ENCODE measurements around the gene LANCL1.
"Not testable (repeated sequence)": the region's sequence is repeated elsewhere in the genome, so short reads cannot be mapped to it uniquely, and the experiment has no call there.

Gene LANCL1

DNA sequence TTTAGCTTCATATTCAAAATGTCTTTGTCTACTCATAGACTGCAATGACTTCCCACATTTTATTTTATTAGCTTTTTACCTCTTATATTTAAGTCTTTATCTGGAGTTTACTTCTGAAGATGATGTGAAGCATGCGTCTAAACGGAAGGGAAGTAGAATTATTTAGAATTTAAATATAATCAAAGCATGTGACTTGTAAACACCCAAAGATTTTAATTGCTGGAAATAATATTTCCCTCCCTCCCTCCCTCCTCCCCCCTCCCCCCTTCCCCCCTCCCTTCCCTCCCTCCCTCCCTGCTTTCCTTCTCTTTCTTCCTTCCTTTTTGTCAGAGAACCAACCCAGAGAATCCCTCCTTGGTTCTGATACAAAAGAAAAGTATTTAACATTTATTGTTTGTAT is 2.1 kb upstream of the LANCL1 start:
- Mint-ChIP-seq H3K9me3 (peaks cover 3% of the 10 kb centered on the region), H3K36me3 (ENCODE audit: low read depth) (peaks cover 4% of the 10 kb centered on the region), H3K27ac (no peak overlapping the region), H3K27me3 (ENCODE audit: low read depth) (peaks cover 4% of the 10 kb centered on the region), H3K4me1 (ENCODE audit: low read depth) (peaks cover 34% of the 10 kb centered on the region), H3K4me3 (no peak overlapping the region)

DNA sequence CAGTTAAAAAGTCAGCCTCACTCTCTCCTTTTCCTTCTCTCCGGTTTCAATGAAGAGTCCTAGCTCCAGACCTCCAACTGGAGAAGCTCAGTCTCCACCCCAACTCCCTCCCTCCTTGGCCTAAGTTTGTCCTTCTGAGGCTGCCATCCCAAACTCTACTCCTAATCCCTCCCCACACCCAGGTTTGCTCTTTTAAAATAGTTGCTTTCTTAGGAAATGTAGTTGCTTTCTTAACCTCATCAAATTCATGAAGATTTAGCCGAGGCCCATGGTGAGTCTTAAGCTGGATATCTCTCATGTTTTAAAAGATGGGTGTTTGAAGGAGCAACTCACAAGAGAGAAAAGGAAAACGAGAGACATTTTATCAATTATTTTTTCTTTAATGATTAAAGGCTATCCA is 937 bp upstream of the LANCL1 start:
- peaks cover 35% of the 10 kb centered on the region for H3K4me1 Mint-ChIP-seq (ENCODE audit: low read depth)

GRCh38 chr2:210475706-210476105 is 853 bp downstream of the LANCL1 start:
- Mint-ChIP-seq H3K4me1 (ENCODE audit: low read depth) (peaks cover 35% of the 10 kb centered on the region), H3K9me3 (no peaks in the 10 kb centered on the region), H3K27ac (no peak overlapping the region), H3K27me3 (ENCODE audit: low read depth) (no peaks in the 10 kb centered on the region), H3K36me3 (ENCODE audit: low read depth) (peaks cover 13% of the 10 kb centered on the region), H3K4me3 (peak overlapping the region; percentile 68)

More for the DNA sequence above, 937 bp upstream of the LANCL1 start:
- Mint-ChIP-seq H3K27ac (peak overlapping the region; percentile 72), H3K36me3 (ENCODE audit: low read depth) (peaks cover 6% of the 10 kb centered on the region), H3K27me3 (ENCODE audit: low read depth) (no peaks in the 10 kb centered on the region), H3K9me3 (no peaks in the 10 kb centered on the region), H3K4me3 (peak overlapping the region; percentile 97)

- Mint-ChIP-seq H3K36me3 (ENCODE audit: low read depth) (peaks cover 17% of the 10 kb centered on the region), H3K4me3 (peak overlapping the region; percentile 40), H3K4me1 (ENCODE audit: low read depth) (peaks cover 28% of the 10 kb centered on the region)
Observed at GRCh38 chr2:210474776-210475175, 1.8 kb downstream of the LANCL1 start.

GRCh38 chr2:210461401-210461800 is 15.2 kb downstream of the LANCL1 start:
- no peaks in the 10 kb centered on the region for H3K27me3 Mint-ChIP-seq (ENCODE audit: low read depth)
- no peak overlapping the region for H3K4me3 Mint-ChIP-seq
- H3K27ac Mint-ChIP-seq, result no peak overlapping the region
- peaks cover 31% of the 10 kb centered on the region for H3K36me3 Mint-ChIP-seq (ENCODE audit: low read depth)
- no peaks in the 10 kb centered on the region for H3K9me3 Mint-ChIP-seq
- H3K4me1 Mint-ChIP-seq (ENCODE audit: low read depth), result no peaks in the 10 kb centered on the region

More at GRCh38 chr2:210474776-210475175, 1.8 kb downstream of the LANCL1 start:
- Mint-ChIP-seq H3K27ac (peak overlapping the region; percentile 34), H3K27me3 (ENCODE audit: low read depth) (no peaks in the 10 kb centered on the region), H3K9me3 (no peaks in the 10 kb centered on the region)

DNA sequence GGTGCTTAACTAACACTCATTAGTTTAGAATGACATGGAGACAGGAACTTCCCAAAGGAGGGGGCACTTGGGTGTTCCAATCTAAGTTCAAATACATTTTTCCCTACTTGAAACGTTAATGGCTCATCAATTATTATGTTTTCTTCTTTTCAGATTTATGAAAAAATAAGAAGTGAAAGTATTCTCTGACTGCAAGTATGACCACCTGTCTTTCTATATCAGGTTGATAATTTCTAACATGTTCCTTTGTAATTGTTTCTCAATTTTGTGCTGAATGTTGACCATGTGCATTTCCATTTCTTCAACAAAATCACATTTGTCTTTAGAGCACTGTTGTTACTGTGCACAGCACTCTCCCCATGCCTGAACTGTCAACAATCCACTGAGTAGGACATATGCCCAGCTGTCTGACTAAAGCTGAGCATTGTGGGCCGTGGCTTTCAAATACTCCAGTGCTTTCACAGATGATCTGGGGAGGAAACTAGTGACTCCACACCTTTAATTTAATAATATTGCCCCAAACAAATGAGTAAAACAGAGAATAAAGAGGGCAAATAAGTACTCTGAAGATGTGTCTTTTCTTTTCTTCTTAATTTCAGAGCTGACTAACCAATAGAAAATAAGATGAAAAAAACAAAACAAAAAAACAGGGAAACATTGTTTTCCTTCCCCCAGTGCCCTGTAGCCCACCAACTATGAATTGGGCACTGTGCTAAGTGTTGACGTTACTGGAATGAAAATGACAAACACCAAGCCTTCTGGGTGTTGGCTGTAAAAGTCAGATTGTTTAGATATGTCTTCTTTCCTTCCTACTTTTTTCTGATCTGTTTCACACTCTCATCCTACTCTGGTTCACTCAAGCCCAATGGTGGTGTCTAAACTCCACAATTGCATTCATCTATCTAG is 16.0 kb downstream of the LANCL1 start:
- Mint-ChIP-seq H3K27ac (no peak overlapping the region), H3K4me3 (no peak overlapping the region)

GRCh38 chr2:210459880-210460279 is 16.7 kb downstream of the LANCL1 start:
- no peak overlapping the region for H3K4me3 Mint-ChIP-seq
- H3K27me3 Mint-ChIP-seq (ENCODE audit: low read depth), result no peaks in the 10 kb centered on the region
- H3K4me1 Mint-ChIP-seq (ENCODE audit: low read depth), result no peaks in the 10 kb centered on the region
- no peak overlapping the region for H3K27ac Mint-ChIP-seq
- H3K36me3 Mint-ChIP-seq (ENCODE audit: low read depth), result peaks cover 24% of the 10 kb centered on the region
- H3K9me3 Mint-ChIP-seq, result no peaks in the 10 kb centered on the region

More for the DNA sequence above, 16.0 kb downstream of the LANCL1 start:
- H3K9me3 Mint-ChIP-seq, result no peaks in the 10 kb centered on the region
- peaks cover 28% of the 10 kb centered on the region for H3K36me3 Mint-ChIP-seq (ENCODE audit: low read depth)
- no peaks in the 10 kb centered on the region for H3K4me1 Mint-ChIP-seq (ENCODE audit: low read depth)
- no peaks in the 10 kb centered on the region for H3K27me3 Mint-ChIP-seq (ENCODE audit: low read depth)

DNA sequence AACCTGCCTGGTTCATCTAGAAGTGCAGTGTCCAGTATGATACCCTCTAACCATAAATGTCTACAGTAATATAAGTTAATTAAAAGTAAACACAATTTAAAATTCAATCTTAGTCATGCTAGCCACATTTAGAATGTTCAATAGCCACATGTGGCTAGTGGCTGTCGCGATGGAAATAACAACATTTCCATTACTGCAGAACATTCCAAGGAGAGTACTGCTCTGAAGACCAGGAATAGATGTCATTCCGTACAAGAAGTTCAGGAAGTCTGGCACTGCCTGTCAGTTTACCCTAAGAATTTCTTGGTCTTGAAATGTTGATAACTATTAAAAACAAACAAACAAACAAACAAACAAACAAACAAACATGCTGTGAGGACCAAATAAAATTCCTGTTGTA is 17.2 kb downstream of the LANCL1 start:
- Mint-ChIP-seq H3K4me3 (no peak overlapping the region), H3K36me3 (ENCODE audit: low read depth) (peaks cover 27% of the 10 kb centered on the region), H3K27ac (no peak overlapping the region)

DNA sequence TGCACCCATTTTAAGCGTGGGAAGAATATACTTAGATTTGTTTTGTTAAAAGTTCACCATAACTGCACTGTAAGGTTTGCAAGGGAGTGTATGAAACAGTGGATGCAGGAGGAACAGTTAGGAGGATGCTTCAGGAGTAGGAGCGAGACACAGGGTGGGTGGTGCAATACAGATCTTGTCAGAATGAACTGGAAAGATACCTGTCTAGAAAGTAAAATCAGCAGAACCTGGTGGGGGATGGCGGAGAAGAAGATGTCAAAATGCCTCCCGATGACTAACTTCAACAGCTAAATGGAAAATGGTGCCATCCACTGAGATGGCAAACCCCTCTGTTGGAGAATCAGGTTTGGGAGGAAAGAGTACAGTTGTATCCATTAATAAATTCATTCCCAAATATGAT is 18.2 kb downstream of the LANCL1 start:
- Mint-ChIP-seq H3K9me3 (no peaks in the 10 kb centered on the region), H3K36me3 (ENCODE audit: low read depth) (peaks cover 32% of the 10 kb centered on the region), H3K27ac (no peak overlapping the region), H3K4me3 (no peak overlapping the region), H3K27me3 (ENCODE audit: low read depth) (no peaks in the 10 kb centered on the region), H3K4me1 (ENCODE audit: low read depth) (no peaks in the 10 kb centered on the region)

More for the DNA sequence above, 17.2 kb downstream of the LANCL1 start:
- no peaks in the 10 kb centered on the region for H3K27me3 Mint-ChIP-seq (ENCODE audit: low read depth)
- H3K4me1 Mint-ChIP-seq (ENCODE audit: low read depth), result no peaks in the 10 kb centered on the region
- H3K9me3 Mint-ChIP-seq, result no peaks in the 10 kb centered on the region

DNA sequence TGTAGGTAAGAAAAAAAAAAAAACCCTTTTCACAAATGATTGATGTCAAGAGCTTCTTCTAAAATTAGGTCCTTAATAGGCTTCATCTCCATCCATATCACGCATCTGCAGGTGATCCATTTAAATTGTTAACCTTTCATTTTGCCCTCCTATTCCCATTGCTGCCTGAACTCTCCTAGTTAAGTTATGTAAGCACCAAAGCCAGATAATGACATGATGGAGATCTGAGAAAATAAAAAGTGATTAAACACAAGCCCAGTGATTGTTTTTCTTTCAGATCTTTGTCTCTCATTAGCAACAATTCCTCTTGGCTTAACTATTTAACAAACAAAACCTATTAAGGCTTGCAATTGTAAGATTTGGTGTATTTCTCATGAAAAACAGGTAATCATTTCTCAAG is 20.0 kb downstream of the LANCL1 start:
- Mint-ChIP-seq H3K9me3 (no peaks in the 10 kb centered on the region), H3K4me3 (no peak overlapping the region), H3K4me1 (ENCODE audit: low read depth) (no peaks in the 10 kb centered on the region), H3K27ac (no peak overlapping the region), H3K27me3 (ENCODE audit: low read depth) (no peaks in the 10 kb centered on the region), H3K36me3 (ENCODE audit: low read depth) (peaks cover 32% of the 10 kb centered on the region)

DNA sequence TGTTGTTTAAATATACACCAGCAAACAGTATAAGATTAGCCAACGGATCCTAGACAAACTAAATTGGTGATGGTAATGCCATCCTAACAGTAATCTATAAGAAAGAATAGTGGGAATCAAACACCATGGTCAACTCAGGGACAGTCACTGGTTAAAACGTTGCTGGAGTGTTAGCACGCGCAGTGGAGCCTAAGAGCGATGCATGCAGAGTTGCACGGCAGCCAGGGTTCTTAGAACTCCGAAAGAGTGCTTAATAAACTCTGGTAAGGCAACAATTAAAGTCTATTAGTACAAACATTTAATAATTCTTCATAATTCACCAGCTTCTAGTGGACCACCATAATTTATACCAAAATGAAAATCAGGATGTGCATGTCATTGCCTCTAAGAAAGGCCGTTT is 22.2 kb downstream of the LANCL1 start:
- H3K27ac Mint-ChIP-seq, result no peak overlapping the region
- H3K36me3 Mint-ChIP-seq (ENCODE audit: low read depth), result peaks cover 47% of the 10 kb centered on the region
- no peaks in the 10 kb centered on the region for H3K4me1 Mint-ChIP-seq (ENCODE audit: low read depth)
- peaks cover 18% of the 10 kb centered on the region for H3K9me3 Mint-ChIP-seq
- no peak overlapping the region for H3K4me3 Mint-ChIP-seq
- no peaks in the 10 kb centered on the region for H3K27me3 Mint-ChIP-seq (ENCODE audit: low read depth)

DNA sequence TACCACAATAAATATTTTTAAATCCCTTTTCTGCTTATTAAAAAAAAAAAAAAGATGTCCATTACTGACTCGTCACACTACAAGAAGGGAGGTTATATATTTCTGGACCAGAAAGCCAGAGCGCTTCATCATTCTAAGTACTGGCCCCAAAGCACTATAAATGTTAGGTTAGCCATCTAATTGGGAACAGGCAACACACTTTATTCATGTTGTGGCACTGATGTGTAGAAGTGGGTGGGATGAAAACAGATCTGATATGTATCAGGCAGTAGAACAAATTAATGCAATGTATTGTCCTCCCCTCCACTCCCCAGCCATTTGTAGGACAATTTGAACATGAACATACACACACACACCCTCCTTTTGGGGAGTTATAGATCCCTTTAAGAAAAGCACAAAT is 24.4 kb downstream of the LANCL1 start:
- Mint-ChIP-seq H3K36me3 (ENCODE audit: low read depth) (peaks cover 59% of the 10 kb centered on the region), H3K27ac (no peak overlapping the region), H3K4me3 (no peak overlapping the region), H3K27me3 (ENCODE audit: low read depth) (no peaks in the 10 kb centered on the region), H3K4me1 (ENCODE audit: low read depth) (no peaks in the 10 kb centered on the region), H3K9me3 (peaks cover 39% of the 10 kb centered on the region)

DNA sequence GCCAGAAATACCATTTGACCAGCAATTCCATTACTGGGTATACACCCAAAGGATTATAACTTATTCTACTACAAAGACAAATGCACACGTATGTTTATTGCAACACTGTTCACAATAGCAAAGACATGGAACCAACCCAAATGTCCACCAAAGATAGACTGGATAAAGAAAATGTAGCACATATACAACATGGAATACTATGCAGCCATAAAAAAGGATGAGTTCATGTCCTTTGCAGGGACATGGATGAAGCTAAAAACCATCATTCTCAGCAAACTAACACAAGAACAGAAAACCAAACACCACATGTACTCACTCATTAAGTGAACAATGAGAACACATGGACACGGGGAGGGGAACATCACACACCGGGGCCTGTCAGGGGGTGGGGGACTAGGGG is 25.6 kb downstream of the LANCL1 start:
- Mint-ChIP-seq H3K36me3 (ENCODE audit: low read depth) (peaks cover 67% of the 10 kb centered on the region), H3K9me3 (peaks cover 45% of the 10 kb centered on the region)
- H3K27ac Mint-ChIP-seq; H3K27me3 Mint-ChIP-seq (ENCODE audit: low read depth); H3K4me1 Mint-ChIP-seq (ENCODE audit: low read depth); H3K4me3 Mint-ChIP-seq: not testable (repeated sequence)

DNA sequence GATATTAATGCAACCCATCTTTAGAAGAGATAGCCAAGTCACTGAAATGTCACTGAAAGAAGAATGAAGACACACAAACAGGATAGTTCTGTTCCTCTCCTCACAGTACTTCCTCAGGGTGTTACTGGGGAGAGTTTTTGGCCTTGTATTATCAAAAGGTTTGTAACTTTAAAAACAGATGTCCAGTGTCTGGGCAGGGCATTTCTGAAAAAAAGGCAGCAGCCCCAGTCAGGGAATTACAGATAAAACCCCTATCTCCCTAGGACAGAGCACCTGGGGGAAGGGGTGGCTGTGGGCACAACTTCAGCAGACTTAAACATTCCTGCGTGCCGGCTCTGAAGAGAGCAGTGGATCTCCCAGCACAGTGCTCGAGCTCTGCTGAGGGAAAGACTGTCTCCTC is 30.8 kb downstream of the LANCL1 start:
- Mint-ChIP-seq H3K27me3 (ENCODE audit: low read depth) (no peaks in the 10 kb centered on the region), H3K4me1 (ENCODE audit: low read depth) (peaks cover 15% of the 10 kb centered on the region), H3K9me3 (peaks cover 38% of the 10 kb centered on the region), H3K27ac (no peak overlapping the region), H3K4me3 (no peak overlapping the region), H3K36me3 (ENCODE audit: low read depth) (peaks cover 52% of the 10 kb centered on the region)

DNA sequence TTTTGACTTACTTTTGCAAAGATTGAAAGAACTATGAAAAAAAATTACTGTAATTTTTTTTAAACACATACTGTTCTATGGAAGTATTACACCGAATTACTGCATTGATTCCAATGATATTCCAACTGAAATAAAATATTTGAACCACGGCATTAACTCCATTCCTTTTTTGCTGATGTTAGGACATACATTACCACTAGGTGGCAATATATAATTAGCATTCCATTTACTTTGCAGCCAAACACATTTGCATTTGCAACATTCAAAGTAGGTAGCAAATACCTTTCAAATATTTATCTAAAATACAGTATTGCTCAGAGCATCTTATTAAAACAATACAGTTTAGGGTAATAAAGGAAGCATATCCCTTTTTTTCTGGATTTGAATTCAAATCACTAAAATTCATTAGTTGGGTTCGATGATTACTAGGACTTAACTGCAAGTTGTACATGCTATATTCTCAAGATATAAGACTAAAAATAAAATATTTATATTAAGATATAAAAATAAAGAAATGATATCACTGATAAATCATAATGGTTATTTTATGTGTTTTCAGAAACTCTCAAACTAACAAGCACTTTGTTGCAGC is 31.3 kb downstream of the LANCL1 start:
- Mint-ChIP-seq H3K36me3 (ENCODE audit: low read depth) (peaks cover 47% of the 10 kb centered on the region), H3K4me3 (no peak overlapping the region), H3K9me3 (peaks cover 33% of the 10 kb centered on the region), H3K27me3 (ENCODE audit: low read depth) (no peaks in the 10 kb centered on the region), H3K4me1 (ENCODE audit: low read depth) (peaks cover 15% of the 10 kb centered on the region), H3K27ac (no peak overlapping the region)

Measured in T-helper 1 cell treated with Interleukin-12 subunit alpha and Interleukin-12 subunit beta and Interleukin-4 antibody, amounts not matched to agents 30 μg/mL and 1 μg/mL, for 36 hours (primary cell).